OCI-LY1 (cell line): ENCODE data around the gene RPH3AL.
"Not testable (repeated sequence)": the region's sequence is repeated elsewhere in the genome, so short reads cannot be mapped to it uniquely, and the experiment has no call there.

Experiments used
- H2AFZ ChIP-seq: fragments of 200-600 bp; sonication (generic), shearing (Covaris generic); 2 replicates; pipeline ENCODE4 v1.6.0; 2014; ENCODE audit warnings: antibody characterized with exemption, mild to moderate bottlenecking, low read length
- H3F3A ChIP-seq: fragments of 200-600 bp; sonication (generic), shearing (Covaris generic); 2 replicates; pipeline ENCODE4 v1.6.0; 2014; ENCODE audit warnings: mild to moderate bottlenecking, antibody characterized with exemption, low read length, moderate library complexity; ENCODE audit not compliant: insufficient read depth
- H3K27ac ChIP-seq: fragments of 200-600 bp; sonication (generic); 2 replicates; pipeline ENCODE4 v1.5.1; 2014; ENCODE audit warnings: low read length, mixed run types, mild to moderate bottlenecking, low read depth; ENCODE audit not compliant: poor library complexity, severe bottlenecking
- H3K27me3 ChIP-seq: fragments of 200-600 bp; sonication (generic); 2 replicates; pipeline ENCODE4 v1.6.0; 2014; ENCODE audit warnings: antibody characterized with exemption, mild to moderate bottlenecking, low read length, moderate library complexity; ENCODE audit not compliant: insufficient read depth
- H3K36me3 ChIP-seq: fragments of 200-600 bp; sonication (generic); 2 replicates; pipeline ENCODE4 v1.6.1; 2014; ENCODE audit warnings: mild to moderate bottlenecking, antibody characterized with exemption, low read length, moderate library complexity, mixed read lengths; ENCODE audit not compliant: insufficient read depth
- H3K4me1 ChIP-seq: fragments of 200-600 bp; sonication (generic); 2 replicates; pipeline ENCODE4 v1.5.1; 2014; ENCODE audit warnings: mild to moderate bottlenecking, low read length, moderate library complexity; ENCODE audit not compliant: insufficient read depth, severe bottlenecking
- H3K4me2 ChIP-seq: fragments of 200-600 bp; sonication (generic), shearing (Covaris generic); 2 replicates; pipeline ENCODE4 v1.6.1; 2014; ENCODE audit warnings: low read length
- H3K4me3 ChIP-seq: fragments of 200-600 bp; sonication (generic); 2 replicates; pipeline ENCODE4 v1.5.1; 2014; ENCODE audit warnings: low read length, low read depth, mild to moderate bottlenecking, mixed read lengths; ENCODE audit not compliant: poor library complexity, severe bottlenecking
- H3K79me2 ChIP-seq: fragments of 200-600 bp; shearing (Covaris generic); 2 replicates; pipeline ENCODE4 v1.6.1; 2016; ENCODE audit warnings: mixed run types, low read length, mixed read lengths; ENCODE audit not compliant: insufficient read depth
- H3K9ac ChIP-seq: fragments of 200-600 bp; sonication (generic), shearing (Covaris generic); 2 replicates; pipeline ENCODE4 v1.6.1; 2014; ENCODE audit warnings: mild to moderate bottlenecking, low read length, mixed read lengths
- H3K9me2 ChIP-seq: fragments of 200-600 bp; sonication (generic), shearing (Covaris generic); 2 replicates; pipeline ENCODE4 v1.6.1; 2014; ENCODE audit warnings: low read depth, mild to moderate bottlenecking, low read length, mixed read lengths
- H3K9me3 ChIP-seq: fragments of 200-600 bp; shearing (Covaris generic); 2 replicates; pipeline ENCODE4 v1.6.1; 2014; ENCODE audit warnings: low read length, mixed read lengths
- H4K20me1 ChIP-seq: fragments of 200-600 bp; sonication (generic), shearing (Covaris generic); 2 replicates; pipeline ENCODE4 v1.6.0; 2016; ENCODE audit warnings: mild to moderate bottlenecking, low read length; ENCODE audit not compliant: insufficient read depth
- CTCF ChIP-seq: fragments of 200-600 bp; sonication (generic), shearing (Covaris generic); IDR thresholded peaks from 2 replicates; pipeline ENCODE4 v1.5.1; 2017; ENCODE audit warnings: mild to moderate bottlenecking, antibody characterized with exemption, low read length, moderate library complexity, mixed read lengths
- EZH2 ChIP-seq: fragments of 200-600 bp; sonication (generic), shearing (Covaris generic); IDR thresholded peaks from 2 replicates; pipeline ENCODE4 v1.8.0; 2017; ENCODE audit warnings: borderline replicate concordance, mixed run types, mild to moderate bottlenecking, antibody characterized with exemption, low read length, moderate library complexity, mixed read lengths

Gene RPH3AL

DNA sequence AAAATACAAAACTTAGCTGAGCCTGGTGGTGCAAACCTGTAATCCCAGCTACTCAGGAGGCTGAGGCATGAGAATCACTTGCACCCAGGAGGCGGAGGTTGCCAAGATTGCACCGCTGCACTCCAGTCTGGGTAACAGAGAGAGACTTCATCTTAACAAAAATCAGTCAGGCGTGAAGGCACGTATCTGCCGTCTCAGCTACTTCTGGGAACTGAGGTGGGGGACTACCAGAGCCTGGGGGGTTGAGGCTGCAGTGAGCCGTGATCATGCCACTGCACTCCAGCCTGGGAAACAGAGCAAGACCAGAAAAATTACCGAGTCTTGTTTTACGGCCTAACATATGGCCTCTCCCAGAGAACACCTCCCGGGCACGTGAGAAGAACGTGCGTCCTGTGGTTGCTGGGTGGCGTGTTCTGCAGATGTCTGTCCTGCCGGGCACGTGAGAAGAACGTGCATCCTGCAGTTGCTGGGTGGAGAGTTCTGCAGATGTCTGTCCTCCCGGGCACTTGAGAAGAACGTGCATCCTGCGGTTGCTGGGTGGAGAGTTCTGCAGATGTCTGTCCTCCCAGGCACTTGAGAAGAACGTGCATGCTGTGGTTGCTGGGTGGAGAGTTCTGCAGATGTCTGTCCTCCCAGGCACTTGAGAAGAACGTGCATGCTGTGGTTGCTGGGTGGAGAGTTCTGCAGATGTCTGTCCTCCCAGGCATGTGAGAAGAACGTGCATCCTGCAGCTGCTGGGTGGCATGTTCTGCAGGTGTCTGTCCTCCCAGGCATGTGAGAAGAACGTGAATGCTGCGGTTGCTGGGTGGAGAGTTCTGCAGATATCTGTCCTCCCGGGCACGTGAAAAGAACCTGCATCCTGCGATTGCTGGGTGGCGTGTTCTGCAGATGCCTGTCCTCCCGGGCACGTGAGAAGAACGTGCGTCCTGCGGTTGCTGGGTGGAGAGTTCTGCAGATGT is 14.3 kb upstream of the RPH3AL start:
- not testable (repeated sequence) for H3K9me3 ChIP-seq, H3K4me2 ChIP-seq, H3K27ac ChIP-seq

DNA sequence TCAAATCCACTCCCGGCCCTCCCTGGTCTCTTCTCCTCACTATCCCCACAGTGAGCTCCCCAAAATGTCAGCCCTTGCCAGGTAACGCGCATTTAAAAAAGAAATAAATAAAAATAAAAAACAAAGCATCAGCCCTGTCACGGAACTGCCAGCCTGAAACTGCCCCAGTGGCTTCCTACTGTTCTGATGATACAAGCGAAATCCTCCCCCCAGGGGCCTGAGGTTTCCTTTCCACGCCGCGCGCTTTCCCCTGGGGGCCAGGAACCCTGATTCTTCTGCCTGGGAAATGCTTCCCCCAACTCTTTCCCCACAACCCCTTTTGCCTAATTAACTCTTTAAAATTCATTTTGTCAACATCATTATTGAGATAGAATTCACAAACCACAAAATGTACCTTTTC is 12.2 kb upstream of the RPH3AL start:
- Histone ChIP-seq H3K79me2 (no peaks in the 10 kb centered on the region), H3K9ac (no peak overlapping the region), H3K36me3 (no peaks in the 10 kb centered on the region; the same call in 1 of the 2 replicates), H3K4me2 (no peak overlapping the region), H3K9me3 (0 out of 2 replicates have a peak, but pooled peaks cover 5% of the 10 kb centered on the region), H3K27ac (no peak overlapping the region), H3K4me1 (no peaks in the 10 kb centered on the region), H3K4me3 (no peak overlapping the region), H2AFZ (no peak overlapping the region), H3K9me2 (no peaks in the 10 kb centered on the region), H3F3A (no peaks in the 10 kb centered on the region), H3K27me3 (no peaks in the 10 kb centered on the region; the same call in 1 of the 2 replicates), H4K20me1 (no peaks in the 10 kb centered on the region)
- TF ChIP-seq CTCF, result no peak
- no peak for TF ChIP-seq EZH2

More for the DNA sequence above, 14.3 kb upstream of the RPH3AL start:
- not testable (repeated sequence) for H3K36me3 ChIP-seq, H3K4me3 ChIP-seq, H2AFZ ChIP-seq, H3K4me1 ChIP-seq, H3K9ac ChIP-seq, H3K9me2 ChIP-seq, H4K20me1 ChIP-seq, H3F3A ChIP-seq, H3K27me3 ChIP-seq, H3K79me2 ChIP-seq

DNA sequence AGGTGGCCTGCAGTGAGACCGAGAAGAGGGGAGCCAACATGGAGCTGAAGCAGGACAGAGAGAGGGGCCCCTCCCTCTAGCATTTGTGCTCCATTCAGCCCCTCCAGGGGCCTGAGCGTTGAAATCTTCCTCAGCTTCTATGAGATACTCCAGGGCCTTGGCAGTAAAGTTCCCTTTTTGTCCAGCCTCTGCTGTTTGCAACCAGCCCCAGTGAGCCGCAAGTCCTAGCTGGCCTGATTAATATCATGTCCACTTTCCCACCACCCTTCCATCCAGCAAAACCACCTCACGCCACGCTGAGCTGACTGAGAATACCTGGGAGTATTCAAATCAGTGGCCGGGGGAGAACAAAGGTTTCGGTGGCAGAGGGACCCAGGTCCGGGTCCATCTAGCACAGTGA is 11.7 kb upstream of the RPH3AL start:
- no peak overlapping the region for H2AFZ ChIP-seq
- no peaks in the 10 kb centered on the region for H3K9me2 ChIP-seq
- no peak overlapping the region for H3K27ac ChIP-seq
- H3K27me3 ChIP-seq, result no peaks in the 10 kb centered on the region; the same call in 1 of the 2 replicates
- H3K9ac ChIP-seq, result no peak overlapping the region
- no peaks in the 10 kb centered on the region for H4K20me1 ChIP-seq
- no peaks in the 10 kb centered on the region for H3F3A ChIP-seq
- TF ChIP-seq EZH2 (no peak), CTCF (no peak)
- no peak overlapping the region for H3K4me3 ChIP-seq
- no peaks in the 10 kb centered on the region for H3K79me2 ChIP-seq
- H3K4me2 ChIP-seq, result no peak overlapping the region
- H3K4me1 ChIP-seq, result no peaks in the 10 kb centered on the region
- H3K9me3 ChIP-seq, result 0 out of 2 replicates have a peak, but pooled peaks cover 5% of the 10 kb centered on the region
- no peaks in the 10 kb centered on the region; the same call in 1 of the 2 replicates for H3K36me3 ChIP-seq

GRCh38 chr17:362721-363120 is 10.1 kb upstream of the RPH3AL start:
- no peak overlapping the region for H3K4me2 ChIP-seq
- H3K9me2 ChIP-seq, result no peaks in the 10 kb centered on the region
- TF ChIP-seq CTCF (no peak), EZH2 (no peak)
- no peaks in the 10 kb centered on the region for H3K4me1 ChIP-seq
- no peak overlapping the region for H3K9ac ChIP-seq
- no peaks in the 10 kb centered on the region for H3K9me3 ChIP-seq
- H3K4me3 ChIP-seq, result no peak overlapping the region
- H3K79me2 ChIP-seq, result no peaks in the 10 kb centered on the region
- no peak overlapping the region for H3K27ac ChIP-seq
- H2AFZ ChIP-seq, result no peak overlapping the region
- no peaks in the 10 kb centered on the region for H4K20me1 ChIP-seq
- H3K36me3 ChIP-seq, result no peaks in the 10 kb centered on the region; the same call in 1 of the 2 replicates
- H3K27me3 ChIP-seq, result no peaks in the 10 kb centered on the region
- no peaks in the 10 kb centered on the region for H3F3A ChIP-seq
